Activated naive CD4-positive, alpha-beta T cell (primary cell): ENCODE results near the gene IFT122.
"Not testable (repeated sequence)": the region's sequence is repeated elsewhere in the genome, so short reads cannot be mapped to it uniquely, and the experiment has no call there.

Source experiments
- DNase-seq, 4 experiments: peaks; one replicate each; lab custom pipeline; 2025; lab: John Stamatoyannopoulos, UW

IFT122 gene

GRCh38 chr3:129498603-129499488 lies 58.8 kb downstream of the IFT122 start:
- not testable (repeated sequence) for DNase-seq

- DNase-seq, result not testable (repeated sequence)
Observed at GRCh38 chr3:129499604-129500333, 59.7 kb downstream of the IFT122 start.

- no peak for DNase-seq
Observed at GRCh38 chr3:129500334-129500658, 60.3 kb downstream of the IFT122 start.

- DNase-seq, result no peak
Observed at GRCh38 chr3:129501630-129502029, 61.6 kb downstream of the IFT122 start.

- DNase-seq, result no peak
Observed at GRCh38 chr3:129502641-129503408, 62.8 kb downstream of the IFT122 start.

GRCh38 chr3:129503471-129504291 lies 63.7 kb downstream of the IFT122 start:
- no peak for DNase-seq

- DNase-seq, result no peak
Observed at GRCh38 chr3:129504471-129505100, 64.6 kb downstream of the IFT122 start.

GRCh38 chr3:129505341-129505740 lies 65.3 kb downstream of the IFT122 start:
- DNase-seq, result no peak

GRCh38 chr3:129506231-129506742 lies 66.3 kb downstream of the IFT122 start:
- DNase-seq, result no peak

GRCh38 chr3:129507181-129507831 lies 67.3 kb downstream of the IFT122 start:
- DNase-seq, result no peak

- no peak for DNase-seq
Observed at GRCh38 chr3:129512595-129512994, 72.6 kb downstream of the IFT122 start.

GRCh38 chr3:129513705-129514104 lies 73.7 kb downstream of the IFT122 start:
- DNase-seq, result no peak

GRCh38 chr3:129514110-129514509 lies 74.1 kb downstream of the IFT122 start:
- DNase-seq, result no peak

- DNase-seq, result no peak
Observed at GRCh38 chr3:129514563-129514962, 74.5 kb downstream of the IFT122 start.

- not testable (repeated sequence) for DNase-seq
Observed at GRCh38 chr3:129515108-129515820, 75.2 kb downstream of the IFT122 start.

- DNase-seq, result not testable (repeated sequence)
Observed at GRCh38 chr3:129515821-129516432, 75.9 kb downstream of the IFT122 start.

GRCh38 chr3:129517516-129517915 lies 77.5 kb downstream of the IFT122 start:
- no peak for DNase-seq

GRCh38 chr3:129518038-129518561 lies 78.1 kb downstream of the IFT122 start:
- DNase-seq, result no peak

GRCh38 chr3:129518581-129518980 lies 78.6 kb downstream of the IFT122 start:
- no peak for DNase-seq
